ENCODE measurements around the gene NOP53.

GRCh38 chr19:47797996-47798903 is 52.9 kb downstream of the NOP53 start:
- no peak for TF ChIP-seq TAF1 (IDR thresholded peaks at IDR 0.05; ENCODE audit: low read depth, low read length)
- no peak for TF ChIP-seq POLR2A (IDR thresholded peaks at IDR 0.05; ENCODE audit: low read depth, low read length)

All from GM12891 (cell line).